K562 (cell line): ENCODE data around the gene HMX3. TPM values are rescaled to one million over a fixed set of nuclear protein-coding genes. Genes with fewer than 3 reads are reported as not detected.
A peak's percentile ranks its signal among the peaks of the same experiment; 100 is the strongest.

Source experiments
- HDAC2 ChIP-seq: fragments of 450-650 bp; IDR thresholded peaks from 2 replicates; pipeline ENCODE4 v1.6.1; 2016; ENCODE audit warnings: mild to moderate bottlenecking
- KDM5B ChIP-seq: fragments of 200-600 bp; sonication (generic); IDR thresholded peaks from 2 replicates; pipeline ENCODE4 v1.6.1; 2012; ENCODE audit warnings: low read depth, mild to moderate bottlenecking, moderate library complexity, low read length, control low read depth, inconsistent platforms; ENCODE audit not compliant: insufficient replicate concordance
- NFIC ChIP-seq: fragments of 450-650 bp; IDR thresholded peaks from 2 replicates; pipeline ENCODE4 v1.6.1; 2017; ENCODE audit warnings: mild to moderate bottlenecking, inconsistent platforms
- PHB2 ChIP-seq: fragments of 450-650 bp; IDR thresholded peaks from 2 replicates; pipeline ENCODE4 v1.6.1; 2017; ENCODE audit warnings: low read depth
- RBM22 ChIP-seq: fragments of 200-400 bp; formaldehyde crosslinking; IDR thresholded peaks from 2 replicates; pipeline ENCODE4 v1.6.1; 2018; ENCODE audit warnings: low read length, low read depth; ENCODE audit not compliant: poor library complexity, severe bottlenecking
- RUNX1 ChIP-seq: sonication (generic); IDR thresholded peaks from 2 replicates; pipeline ENCODE4 v1.6.1; 2016; ENCODE audit warnings: antibody characterized with exemption, low read depth
- YY1 ChIP-seq, 3 experiments: IDR thresholded peaks; 2 replicates each; pipeline ENCODE4 v1.6.1; 2011; ENCODE audit warnings: low read length in 2 of 3, mild to moderate bottlenecking in 2 of 3, moderate library complexity in 2 of 3, borderline replicate concordance in 1 of 3, control low read depth in 1 of 3, low read depth in 1 of 3; ENCODE audit not compliant: insufficient read depth in 3 of 3, insufficient replicate concordance in 2 of 3, control insufficient read depth in 1 of 3, insufficient read length in 1 of 3; ENCODE audit errors: extremely low read depth in 1 of 3
- polyA plus RNA-seq, 8 experiments: library from polyadenylated mRNA; depleted of rRNA in 4 of 8; stranded (reverse) in 5 of 8; unstranded in 3 of 8; fragments of >200 nt; fragmentation: Nextera tagmentation in 2 of 8; fragmentation: Illumina TruSeq in 1 of 8; extraction: Ambion mirVana in 2 of 8; extraction: Trizol in 1 of 8; gene quantifications; 2 replicates each; pipeline versions ENCODE4 v1.2.1 to v1.2.3, GENCODE V29; 2011 to 2014; ENCODE audit warnings: inconsistent platforms in 1 of 8, missing spikeins in 1 of 8
- total RNA-seq, 7 experiments: library from RNA; depleted of rRNA in 6 of 7; stranded (reverse); fragments of >200 nt in 6 of 7; fragmentation: Illumina TruSeq in 2 of 7; extraction: Trizol in 2 of 7; gene quantifications; 2 replicates each; pipeline versions ENCODE4 v1.2.1 to v1.2.3, GENCODE V29; 2011 to 2021; ENCODE audit warnings: low replicate concordance in 1 of 7
- TF ChIP-seq, protein P1 (sequence below), 2 experiments: fragments of 450-650 bp; IDR thresholded peaks; 2 replicates each; pipeline ENCODE4 v1.6.1; 2016
- TF ChIP-seq, protein P2 (sequence below): fragments of 200-800 bp; sonication (Bioruptor generic); IDR thresholded peaks from 2 replicates; pipeline ENCODE4 v1.6.1; 2017; ENCODE audit warnings: missing genetic modification characterization, missing compliant biosample characterization
- TF ChIP-seq, protein P3 (sequence below), 2 experiments: fragments of 200-800 bp in 1 of 2; sonication (Bioruptor generic) in 1 of 2; sonication (generic) in 1 of 2; formaldehyde crosslinking in 1 of 2; IDR thresholded peaks in 1 of 2; conservative IDR thresholded peaks in 1 of 2; 2 replicates each; pipeline versions ENCODE4 v1.5.0 to v1.6.1; 2016 to 2020; ENCODE audit warnings: missing compliant biosample characterization in 1 of 2, missing genetic modification characterization in 1 of 2, missing genetic modification reagents in 1 of 2

The HMX3 gene
- total and polyA plus RNA-seq, 9 of the 15 experiments (the other 6 are each of a cell fraction or from before 2014, with no cell fraction given) = 0.55 to 43.5 (median 7.4) TPM; not detected in 2

DNA sequence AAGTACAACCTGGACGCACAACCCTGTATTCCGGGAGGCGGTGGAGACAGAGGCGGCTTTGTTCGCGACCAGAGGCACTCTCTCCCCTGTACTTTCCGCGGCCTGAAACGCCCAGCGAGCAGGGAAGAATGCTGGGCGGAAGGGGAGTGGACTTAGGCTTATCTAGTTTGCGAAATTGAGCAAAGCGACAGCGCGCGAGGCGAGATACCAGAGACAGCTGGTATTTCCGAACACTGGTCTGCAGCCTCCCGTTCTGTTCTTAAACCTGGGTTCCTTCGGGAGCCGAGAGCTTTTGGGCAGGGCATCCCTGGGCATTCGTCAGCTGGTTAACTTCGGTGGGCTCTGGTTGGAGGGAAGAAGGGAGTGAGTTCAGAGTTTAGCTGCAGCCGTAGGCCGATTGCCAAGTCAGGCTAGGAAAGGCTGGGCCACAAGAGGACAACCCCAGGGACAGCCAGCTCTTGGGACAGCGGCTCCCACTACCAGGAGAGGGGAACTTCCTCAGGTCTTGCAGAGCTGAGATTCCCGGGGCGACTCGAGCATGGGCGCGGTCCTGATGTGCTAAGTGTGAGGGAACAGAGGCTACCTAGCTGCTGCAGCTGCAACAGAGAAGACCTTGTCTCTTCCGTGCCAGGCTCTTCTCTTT is 3.9 kb downstream of the HMX3 start (continued):
- TF ChIP-seq, protein P1, sequence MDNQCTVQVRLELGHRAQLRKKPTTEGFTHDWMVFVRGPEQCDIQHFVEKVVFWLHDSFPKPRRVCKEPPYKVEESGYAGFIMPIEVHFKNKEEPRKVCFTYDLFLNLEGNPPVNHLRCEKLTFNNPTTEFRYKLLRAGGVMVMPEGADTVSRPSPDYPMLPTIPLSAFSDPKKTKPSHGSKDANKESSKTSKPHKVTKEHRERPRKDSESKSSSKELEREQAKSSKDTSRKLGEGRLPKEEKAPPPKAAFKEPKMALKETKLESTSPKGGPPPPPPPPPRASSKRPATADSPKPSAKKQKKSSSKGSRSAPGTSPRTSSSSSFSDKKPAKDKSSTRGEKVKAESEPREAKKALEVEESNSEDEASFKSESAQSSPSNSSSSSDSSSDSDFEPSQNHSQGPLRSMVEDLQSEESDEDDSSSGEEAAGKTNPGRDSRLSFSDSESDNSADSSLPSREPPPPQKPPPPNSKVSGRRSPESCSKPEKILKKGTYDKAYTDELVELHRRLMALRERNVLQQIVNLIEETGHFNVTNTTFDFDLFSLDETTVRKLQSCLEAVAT (IDR thresholded peaks at IDR 0.05) = peak; percentile 71 to 74; a peak in 2 of 4 replicates
- TF ChIP-seq RBM22 = no peak
- TF ChIP-seq, protein P2, sequence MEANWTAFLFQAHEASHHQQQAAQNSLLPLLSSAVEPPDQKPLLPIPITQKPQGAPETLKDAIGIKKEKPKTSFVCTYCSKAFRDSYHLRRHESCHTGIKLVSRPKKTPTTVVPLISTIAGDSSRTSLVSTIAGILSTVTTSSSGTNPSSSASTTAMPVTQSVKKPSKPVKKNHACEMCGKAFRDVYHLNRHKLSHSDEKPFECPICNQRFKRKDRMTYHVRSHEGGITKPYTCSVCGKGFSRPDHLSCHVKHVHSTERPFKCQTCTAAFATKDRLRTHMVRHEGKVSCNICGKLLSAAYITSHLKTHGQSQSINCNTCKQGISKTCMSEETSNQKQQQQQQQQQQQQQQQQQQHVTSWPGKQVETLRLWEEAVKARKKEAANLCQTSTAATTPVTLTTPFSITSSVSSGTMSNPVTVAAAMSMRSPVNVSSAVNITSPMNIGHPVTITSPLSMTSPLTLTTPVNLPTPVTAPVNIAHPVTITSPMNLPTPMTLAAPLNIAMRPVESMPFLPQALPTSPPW (CRISPR knock-in tag) = peak; percentile 39; the same call in 1 of the 2 replicates
- peak; percentile 57 for TF ChIP-seq NFIC
- 0 out of 2 replicates have a peak, but pooled peaks have one; percentile 33 for TF ChIP-seq RUNX1
- TF ChIP-seq, protein P3, sequence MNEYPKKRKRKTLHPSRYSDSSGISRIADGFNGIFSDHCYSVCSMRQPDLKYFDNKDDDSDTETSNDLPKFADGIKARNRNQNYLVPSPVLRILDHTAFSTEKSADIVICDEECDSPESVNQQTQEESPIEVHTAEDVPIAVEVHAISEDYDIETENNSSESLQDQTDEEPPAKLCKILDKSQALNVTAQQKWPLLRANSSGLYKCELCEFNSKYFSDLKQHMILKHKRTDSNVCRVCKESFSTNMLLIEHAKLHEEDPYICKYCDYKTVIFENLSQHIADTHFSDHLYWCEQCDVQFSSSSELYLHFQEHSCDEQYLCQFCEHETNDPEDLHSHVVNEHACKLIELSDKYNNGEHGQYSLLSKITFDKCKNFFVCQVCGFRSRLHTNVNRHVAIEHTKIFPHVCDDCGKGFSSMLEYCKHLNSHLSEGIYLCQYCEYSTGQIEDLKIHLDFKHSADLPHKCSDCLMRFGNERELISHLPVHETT (CRISPR knock-in tag; conservative IDR thresholded peaks at IDR 0.05 in 1 of 2, IDR thresholded peaks at IDR 0.05 in 1 of 2) = peak in 1 of 2 experiments; percentile 39; a peak in 1 of 4 replicates
- no peak for TF ChIP-seq PHB2
- peak; percentile 42 for TF ChIP-seq KDM5B
- no peak for TF ChIP-seq HDAC2
- TF ChIP-seq YY1 (IDR thresholded peaks at IDR 0.05; ENCODE audit: borderline replicate concordance in 1 of 3, control insufficient read depth in 1 of 3, extremely low read depth in 1 of 3, insufficient read depth in 3 of 3, insufficient read length in 1 of 3, insufficient replicate concordance in 2 of 3, low read depth in 1 of 3, low read length in 2 of 3) = peak in 1 of 3 experiments; percentile 23
